MM.1S (cell line): ENCODE measurements around the gene SIPA1.

Experiments
- DNase-seq: peaks from one replicate; pipeline ENCODE4 v3.0.0-alpha.2; 2015
- H2AFZ ChIP-seq: fragments of 300-600 bp; sonication (generic); 2 replicates; pipeline ENCODE4 v1.6.0; 2016; ENCODE audit warnings: antibody characterized with exemption, low read length
- H3F3A ChIP-seq: fragments of 300-600 bp; sonication (generic); 2 replicates; pipeline ENCODE4 v1.6.1; 2016; ENCODE audit warnings: mild to moderate bottlenecking, antibody characterized with exemption, low read length, moderate library complexity, mixed read lengths; ENCODE audit not compliant: insufficient read depth
- H3K27ac ChIP-seq: fragments of 300-600 bp; sonication (generic); 2 replicates; pipeline ENCODE4 v1.5.1; 2016; ENCODE audit warnings: mild to moderate bottlenecking, low read length
- H3K27me3 ChIP-seq: fragments of 300-600 bp; sonication (generic); replicated peaks from 2 replicates; pipeline ENCODE4 v1.6.0; 2016; ENCODE audit warnings: low read length; ENCODE audit not compliant: insufficient read depth
- H3K36me3 ChIP-seq: fragments of 300-600 bp; sonication (generic); replicated peaks from 2 replicates; pipeline ENCODE4 v1.6.1; 2016; ENCODE audit warnings: mild to moderate bottlenecking, low read length, mixed read lengths; ENCODE audit not compliant: insufficient read depth
- H3K4me1 ChIP-seq: fragments of 300-600 bp; sonication (generic); 2 replicates; pipeline ENCODE4 v1.6.1; 2016; ENCODE audit warnings: low read length, mixed read lengths
- H3K4me2 ChIP-seq: fragments of 300-600 bp; sonication (generic); 2 replicates; pipeline ENCODE4 v1.6.0; 2016; ENCODE audit warnings: low read depth, low read length
- H3K4me3 ChIP-seq: fragments of 300-600 bp; sonication (generic); 2 replicates; pipeline ENCODE4 v1.5.1; 2016; ENCODE audit warnings: low read length, mixed read lengths
- H3K79me2 ChIP-seq: fragments of 300-600 bp; sonication (generic); 2 replicates; pipeline ENCODE4 v1.6.1; 2016; ENCODE audit warnings: mixed run types, low read length, mixed read lengths
- H3K9ac ChIP-seq: fragments of 300-600 bp; sonication (generic); 2 replicates; pipeline ENCODE4 v1.6.1; 2016; ENCODE audit warnings: low read length, mixed read lengths
- H3K9me2 ChIP-seq: fragments of 300-600 bp; sonication (generic); replicated peaks from 2 replicates; pipeline ENCODE4 v1.6.1; 2016; ENCODE audit warnings: mild to moderate bottlenecking, low read length, mixed read lengths; ENCODE audit not compliant: insufficient read depth
- H3K9me3 ChIP-seq: fragments of 300-600 bp; sonication (generic); replicated peaks from 2 replicates; pipeline ENCODE4 v1.6.1; 2016; ENCODE audit warnings: mild to moderate bottlenecking, low read length, mixed read lengths; ENCODE audit not compliant: insufficient read depth
- H4K20me1 ChIP-seq: fragments of 300-600 bp; sonication (generic); 2 replicates; pipeline ENCODE4 v1.6.1; 2016; ENCODE audit warnings: mild to moderate bottlenecking, low read length, moderate library complexity, mixed read lengths; ENCODE audit not compliant: insufficient read depth
- CTCF ChIP-seq: fragments of 300-600 bp; sonication (generic); IDR thresholded peaks from 2 replicates; pipeline ENCODE4 v1.5.1; 2016; ENCODE audit warnings: antibody characterized with exemption, low read length, mixed read lengths
- EZH2 ChIP-seq: fragments of 300-600 bp; sonication (generic); optimal IDR thresholded peaks from 2 replicates; pipeline ENCODE3; 2017; ENCODE audit warnings: low read depth, mild to moderate bottlenecking, antibody characterized with exemption, low read length, mixed read lengths
- EZH2phosphoT487 ChIP-seq: fragments of 300-600 bp; sonication (generic); IDR thresholded peaks from 2 replicates; pipeline ENCODE4 v1.6.1; 2018; ENCODE audit warnings: antibody characterized with exemption, low read length

The SIPA1 gene

GRCh38 chr11:65698205-65698604 is 60.3 kb downstream of the SIPA1 start:
- DNase-seq = no peak

GRCh38 chr11:65699306-65699705 is 61.4 kb downstream of the SIPA1 start:
- no peaks in the 10 kb centered on the region for H3K36me3 ChIP-seq
- DNase-seq = no peak
- TF ChIP-seq EZH2 (no peak), CTCF (no peak), EZH2phosphoT487 (no peak)

More at GRCh38 chr11:65698205-65698604, 60.3 kb downstream of the SIPA1 start:
- TF ChIP-seq EZH2 (no peak), EZH2phosphoT487 (no peak), CTCF (no peak)
- Histone ChIP-seq H3K27ac (no peak overlapping the region), H3K27me3 (peaks cover 15% of the 10 kb centered on the region), H3F3A (no peaks in the 10 kb centered on the region), H3K4me3 (no peak overlapping the region), H2AFZ (no peak overlapping the region), H4K20me1 (no peaks in the 10 kb centered on the region), H3K9me2 (no peaks in the 10 kb centered on the region), H3K79me2 (no peaks in the 10 kb centered on the region), H3K9me3 (no peaks in the 10 kb centered on the region), H3K36me3 (no peaks in the 10 kb centered on the region), H3K4me1 (no peaks in the 10 kb centered on the region), H3K9ac (no peak overlapping the region), H3K4me2 (no peak overlapping the region)

GRCh38 chr11:65700399-65700798 is 62.5 kb downstream of the SIPA1 start:
- H3K36me3 ChIP-seq = no peaks in the 10 kb centered on the region
- no peaks in the 10 kb centered on the region for H4K20me1 ChIP-seq
- no peaks in the 10 kb centered on the region for H3F3A ChIP-seq
- no peaks in the 10 kb centered on the region for H3K9me2 ChIP-seq
- no peaks in the 10 kb centered on the region for H3K4me1 ChIP-seq
- no peak overlapping the region for H3K4me3 ChIP-seq
- no peaks in the 10 kb centered on the region for H3K9me3 ChIP-seq
- H3K27ac ChIP-seq = no peak overlapping the region
- H3K27me3 ChIP-seq = peaks cover 15% of the 10 kb centered on the region
- H3K4me2 ChIP-seq = no peak overlapping the region
- no peak overlapping the region for H3K9ac ChIP-seq
- H3K79me2 ChIP-seq = no peaks in the 10 kb centered on the region
- no peak for DNase-seq
- no peak for TF ChIP-seq CTCF
- no peak for TF ChIP-seq EZH2phosphoT487
- no peak for TF ChIP-seq EZH2
- no peak overlapping the region for H2AFZ ChIP-seq

More at GRCh38 chr11:65699306-65699705, 61.4 kb downstream of the SIPA1 start:
- H3K9me2 ChIP-seq = no peaks in the 10 kb centered on the region
- no peaks in the 10 kb centered on the region for H4K20me1 ChIP-seq
- no peaks in the 10 kb centered on the region for H3K9me3 ChIP-seq
- no peak overlapping the region for H3K4me2 ChIP-seq
- no peaks in the 10 kb centered on the region for H3K4me1 ChIP-seq
- H3K27ac ChIP-seq = no peak overlapping the region
- H3K79me2 ChIP-seq = no peaks in the 10 kb centered on the region
- no peak overlapping the region for H3K9ac ChIP-seq
- H3K4me3 ChIP-seq = no peak overlapping the region
- no peak overlapping the region for H2AFZ ChIP-seq
- no peaks in the 10 kb centered on the region for H3F3A ChIP-seq
- peaks cover 15% of the 10 kb centered on the region for H3K27me3 ChIP-seq
